GM23248 (cell line): ENCODE data around the gene PCLO. TPM values are rescaled to one million over a fixed set of nuclear protein-coding genes. Genes with fewer than 3 reads are reported as not detected.
"Not testable (repeated sequence)": the region's sequence is repeated elsewhere in the genome, so short reads cannot be mapped to it uniquely, and the experiment has no call there.

ENCODE experiments used
- DNase-seq: peaks from one replicate; pipeline ENCODE4 v3.0.0-alpha.2; 2015
- H2AFZ ChIP-seq: fragments of 200-600 bp; sonication (generic); 2 replicates; pipeline ENCODE4 v1.6.1; 2016; ENCODE audit warnings: antibody characterized with exemption
- H3F3A ChIP-seq: fragments of 200-600 bp; sonication (generic); 2 replicates; pipeline ENCODE4 v1.6.1; 2016; ENCODE audit warnings: mild to moderate bottlenecking, antibody characterized with exemption, mixed run types; ENCODE audit not compliant: insufficient read depth
- H3K27ac ChIP-seq: fragments of 200-600 bp; sonication (generic); 2 replicates; pipeline ENCODE4 v1.5.1; 2016; ENCODE audit warnings: mild to moderate bottlenecking
- H3K27me3 ChIP-seq: fragments of 200-600 bp; sonication (generic); replicated peaks from 2 replicates; pipeline ENCODE4 v1.6.1; 2016; ENCODE audit warnings: mild to moderate bottlenecking; ENCODE audit not compliant: insufficient read depth
- H3K36me3 ChIP-seq: fragments of 200-600 bp; sonication (generic); 2 replicates; pipeline ENCODE4 v1.6.1; 2016; ENCODE audit warnings: low read depth, mild to moderate bottlenecking
- H3K4me1 ChIP-seq: fragments of 200-600 bp; sonication (generic); 2 replicates; pipeline ENCODE4 v1.6.1; 2016; ENCODE audit warnings: mild to moderate bottlenecking; ENCODE audit not compliant: insufficient read depth
- H3K4me2 ChIP-seq: fragments of 200-600 bp; sonication (generic); one replicate; pipeline ENCODE4 v1.6.1; 2016; ENCODE audit warnings: mild to moderate bottlenecking; ENCODE audit not compliant: unreplicated experiment
- H3K4me3 ChIP-seq: fragments of 200-600 bp; sonication (generic); 2 replicates; pipeline ENCODE4 v1.5.1; 2016; ENCODE audit warnings: mild to moderate bottlenecking
- H3K79me2 ChIP-seq: fragments of 200-600 bp; sonication (generic); 2 replicates; pipeline ENCODE4 v1.6.1; 2016; ENCODE audit warnings: mild to moderate bottlenecking; ENCODE audit not compliant: insufficient read depth
- H3K9ac ChIP-seq: fragments of 200-600 bp; sonication (generic); 2 replicates; pipeline ENCODE4 v1.6.1; 2016; ENCODE audit warnings: mild to moderate bottlenecking
- H3K9me2 ChIP-seq: fragments of 200-600 bp; sonication (generic); 2 replicates; pipeline ENCODE4 v1.6.1; 2016; ENCODE audit warnings: mixed run types, mild to moderate bottlenecking, moderate library complexity; ENCODE audit not compliant: insufficient read depth
- H3K9me3 ChIP-seq: fragments of 200-600 bp; sonication (generic); one replicate; pipeline ENCODE4 v1.6.1; 2017; ENCODE audit warnings: low read depth
- H4K20me1 ChIP-seq: fragments of 200-600 bp; sonication (generic); 2 replicates; pipeline ENCODE4 v1.6.0; 2016; ENCODE audit not compliant: insufficient read depth
- EZH2 ChIP-seq: fragments of 200-600 bp; sonication (generic); IDR thresholded peaks from 2 replicates; pipeline ENCODE4 v1.6.1; 2018; ENCODE audit warnings: antibody characterized with exemption, mild to moderate bottlenecking; ENCODE audit not compliant: insufficient read depth, poor library complexity, severe bottlenecking
- EZH2phosphoT487 ChIP-seq: fragments of 200-600 bp; sonication (generic); IDR thresholded peaks from 2 replicates; pipeline ENCODE4 v1.6.1; 2018; ENCODE audit warnings: antibody characterized with exemption, moderate library complexity, mild to moderate bottlenecking, low read depth; ENCODE audit not compliant: insufficient read depth
- whole genome bisulfite sequencing, 2 experiments: methylation state at CpG; one replicate each; pipeline ENCODE4 v1.1.6; 2015 to 2017; ENCODE audit warnings: low lambda C conversion rate in 2 of 2, low coverage in 1 of 2; ENCODE audit errors: missing lambda C conversion rate in 2 of 2; 5-methylcytosine and 5-hydroxymethylcytosine counted together
- in situ Hi-C: fragments of 300-500 bp; cut with MboI; formaldehyde crosslinking; loops from 2 replicates; pipeline ENCODE4 v1.15.0; 2020
- polyA plus RNA-seq: library from polyadenylated mRNA; unstranded; fragments of >200 nt; fragmentation: Nextera tagmentation; extraction: Ambion mirVana; gene quantifications from 2 replicates; pipeline ENCODE4 v1.2.1, GENCODE V29; 2016
- total RNA-seq: library from RNA; depleted of rRNA; stranded (reverse); fragments of >200 nt; shearing (Covaris generic); gene quantifications from 2 replicates; pipeline ENCODE4 v1.2.3, GENCODE V29; 2014

The PCLO gene
- total and polyA plus RNA-seq, 2 experiments from 2014 or later: 0.04 TPM; not detected in 1

- DNase-seq: peak; percentile 21
- in situ Hi-C loops: no loop called here
Measured at GRCh38 chr7:82897500-82897899, 265.2 kb downstream of the PCLO start.

DNA sequence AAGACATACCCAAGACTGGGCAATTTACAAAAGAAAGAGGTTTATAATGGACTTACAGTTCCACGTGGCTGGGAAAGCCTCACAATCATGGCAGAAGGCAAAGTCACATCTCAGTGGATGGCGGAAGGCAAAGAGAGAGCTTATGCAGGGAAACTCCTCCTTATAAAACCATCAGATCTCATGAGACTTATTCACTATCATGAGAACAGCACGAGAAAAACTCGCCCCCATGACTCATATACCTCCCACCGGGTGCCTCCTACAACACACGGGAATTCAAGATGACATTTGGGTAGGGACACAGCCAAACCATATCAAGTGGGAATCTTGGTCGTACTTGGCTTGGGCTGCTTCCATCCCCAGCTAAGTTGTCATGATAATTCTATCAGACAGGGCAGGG lies 268.3 kb downstream of the PCLO start:
- H3K79me2 ChIP-seq, H3K4me2 ChIP-seq, H3K27ac ChIP-seq, H3K4me3 ChIP-seq, H3K9ac ChIP-seq, H3F3A ChIP-seq, H3K9me3 ChIP-seq, H3K27me3 ChIP-seq, H4K20me1 ChIP-seq, in situ Hi-C loops, H3K4me1 ChIP-seq, H3K36me3 ChIP-seq, DNase-seq, H2AFZ ChIP-seq, H3K9me2 ChIP-seq: not testable (repeated sequence)
- WGBS, 2 experiments: 35 to 37% methylated on average over 7 of the region's 7 CpGs

More at GRCh38 chr7:82897500-82897899, 265.2 kb downstream of the PCLO start:
- TF ChIP-seq EZH2phosphoT487 (no peak), EZH2 (no peak)
- Histone ChIP-seq H3F3A (no peaks in the 10 kb centered on the region), H3K9me3 (no peaks in the 10 kb centered on the region), H3K9me2 (no peaks in the 10 kb centered on the region), H3K4me2 (no peak overlapping the region), H3K9ac (no peak overlapping the region), H4K20me1 (no peaks in the 10 kb centered on the region), H3K27me3 (no peaks in the 10 kb centered on the region), H3K79me2 (no peaks in the 10 kb centered on the region), H3K4me1 (no peaks in the 10 kb centered on the region), H3K27ac (no peak overlapping the region), H3K4me3 (no peak overlapping the region), H2AFZ (no peak overlapping the region), H3K36me3 (no peaks in the 10 kb centered on the region)
- WGBS, 2 experiments: 55 to 61% methylated on average over 3 of the region's 3 CpGs

GRCh38 chr7:82886324-82886723 lies 276.4 kb downstream of the PCLO start:
- no peaks in the 10 kb centered on the region for H3F3A ChIP-seq
- WGBS, 2 experiments: 48 to 56% methylated on average over 1 of the region's 1 CpG

GRCh38 chr7:82865856-82866255 lies 296.8 kb downstream of the PCLO start:
- H3K27ac ChIP-seq: no peak overlapping the region
- H3K9me2 ChIP-seq: no peaks in the 10 kb centered on the region
- no peaks in the 10 kb centered on the region for H3K36me3 ChIP-seq
- H4K20me1 ChIP-seq: no peaks in the 10 kb centered on the region
- DNase-seq: no peak
- no peaks in the 10 kb centered on the region for H3K9me3 ChIP-seq
- H3K27me3 ChIP-seq: no peaks in the 10 kb centered on the region; the same call in 1 of the 2 replicates
- in situ Hi-C loops: no loop called here
- no peaks in the 10 kb centered on the region for H3K4me1 ChIP-seq
- H3K79me2 ChIP-seq: no peaks in the 10 kb centered on the region
- no peak overlapping the region for H2AFZ ChIP-seq
- TF ChIP-seq EZH2phosphoT487 (no peak), EZH2 (no peak)
- WGBS, 2 experiments: 50 to 51% methylated on average over 6 of the region's 6 CpGs
- H3K9ac ChIP-seq: no peak overlapping the region
- H3K4me2 ChIP-seq: no peak overlapping the region
- H3F3A ChIP-seq: no peaks in the 10 kb centered on the region
- no peak overlapping the region for H3K4me3 ChIP-seq

More at GRCh38 chr7:82886324-82886723, 276.4 kb downstream of the PCLO start:
- H2AFZ ChIP-seq: no peak overlapping the region
- no peaks in the 10 kb centered on the region for H3K9me3 ChIP-seq
- no peak overlapping the region for H3K4me3 ChIP-seq
- H3K27ac ChIP-seq: no peak overlapping the region
- H4K20me1 ChIP-seq: no peaks in the 10 kb centered on the region
- H3K27me3 ChIP-seq: no peaks in the 10 kb centered on the region
- no peaks in the 10 kb centered on the region for H3K79me2 ChIP-seq
- no peaks in the 10 kb centered on the region for H3K9me2 ChIP-seq
- H3K36me3 ChIP-seq: no peaks in the 10 kb centered on the region
- no peak overlapping the region for H3K9ac ChIP-seq
- no peak for DNase-seq
- in situ Hi-C loops: no loop called here
- no peak for TF ChIP-seq EZH2phosphoT487
- no peak for TF ChIP-seq EZH2
- no peak overlapping the region for H3K4me2 ChIP-seq
- H3K4me1 ChIP-seq: no peaks in the 10 kb centered on the region
